Measurements from ENCODE around the gene SLC26A4. TPM values are rescaled to one million over a fixed set of nuclear protein-coding genes. Genes with fewer than 3 reads are reported as not detected.

The SLC26A4 gene
- total RNA-seq, 1 donor from 2014 or later = 1.0 TPM

DNA sequence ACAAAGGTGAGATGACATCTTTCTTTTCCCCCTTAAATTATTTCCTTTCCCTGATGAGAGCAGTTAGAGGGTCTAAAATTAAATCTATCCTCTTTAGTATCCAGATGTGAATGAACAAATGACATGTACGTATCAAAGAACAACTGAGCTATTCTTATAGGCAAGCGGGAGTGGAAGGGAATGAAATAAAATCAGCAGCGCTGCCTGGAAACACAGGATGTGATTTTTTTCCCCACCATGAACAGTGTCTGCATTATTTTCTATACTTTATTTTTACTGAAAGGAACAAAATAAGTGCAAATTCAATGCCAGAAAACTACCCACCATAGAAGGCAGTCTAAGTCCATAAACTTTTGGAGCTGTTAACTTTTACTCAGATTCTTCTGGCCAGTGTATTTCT, 40.6 kb downstream of the SLC26A4 start:
- Histone ChIP-seq H3K4me3 (no peak overlapping the region), H3K4me1 (no peaks in the 10 kb centered on the region), H3K27ac (no peak overlapping the region), H3K36me3 (no peaks in the 10 kb centered on the region), H3K27me3 (ENCODE audit: low read depth) (no peaks in the 10 kb centered on the region), H3K9me3 (no peaks in the 10 kb centered on the region)
- no peak for ATAC-seq
- TF ChIP-seq CTCF (IDR thresholded peaks at IDR 0.05) = no peak
- DNase-seq = no peak
- intact Hi-C loops (cut with DNase I) = no loop called here

DNA sequence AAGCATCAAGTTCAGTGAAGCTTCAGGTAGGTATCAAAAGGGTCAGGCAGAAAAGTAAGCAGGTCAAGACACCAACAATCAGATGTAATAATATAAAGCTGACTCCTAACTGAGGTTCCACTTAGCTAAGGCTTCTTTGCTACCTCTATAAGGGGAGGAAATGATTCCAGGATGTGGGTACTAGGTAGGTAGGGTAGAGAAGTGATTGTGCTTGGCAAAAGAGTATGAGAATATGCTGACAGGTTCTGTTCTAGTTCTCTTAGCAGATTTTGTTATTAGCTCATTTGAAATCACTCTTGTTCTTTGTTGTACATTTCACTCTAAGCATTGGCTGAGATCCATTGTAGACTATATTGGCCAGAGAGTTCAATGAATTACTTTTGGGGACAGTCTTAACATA, 42.6 kb downstream of the SLC26A4 start:
- TF ChIP-seq CTCF (IDR thresholded peaks at IDR 0.05) = no peak

DNA sequence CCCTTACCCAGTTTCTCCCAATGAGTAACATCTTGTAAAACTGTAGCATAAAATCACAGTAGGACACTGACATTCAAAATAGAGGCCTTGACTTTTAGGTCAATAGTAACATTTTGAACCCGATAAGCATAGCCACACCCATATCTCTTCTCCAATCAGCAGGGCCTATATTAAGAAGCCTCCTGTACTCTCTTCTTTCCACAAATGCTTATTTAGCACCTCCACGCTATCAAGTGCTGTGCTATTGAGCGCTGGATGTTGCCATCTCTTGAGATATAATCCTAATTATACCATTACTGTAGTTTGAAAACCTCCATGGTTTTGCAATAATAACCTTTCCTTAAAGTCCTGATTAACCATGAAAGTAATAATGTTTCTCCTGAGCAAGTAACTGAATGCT, 43.2 kb downstream of the SLC26A4 start:
- no peak for ATAC-seq
- H3K27ac ChIP-seq = no peak overlapping the region
- no peaks in the 10 kb centered on the region for H3K4me1 ChIP-seq

More for the DNA sequence above, 42.6 kb downstream of the SLC26A4 start:
- Histone ChIP-seq H3K4me3 (no peak overlapping the region), H3K9me3 (no peaks in the 10 kb centered on the region), H3K27ac (no peak overlapping the region), H3K4me1 (no peaks in the 10 kb centered on the region), H3K36me3 (no peaks in the 10 kb centered on the region), H3K27me3 (ENCODE audit: low read depth) (no peaks in the 10 kb centered on the region)
- ATAC-seq (no peak), DNase-seq (no peak)
- intact Hi-C loops (cut with DNase I) = no loop called here

DNA sequence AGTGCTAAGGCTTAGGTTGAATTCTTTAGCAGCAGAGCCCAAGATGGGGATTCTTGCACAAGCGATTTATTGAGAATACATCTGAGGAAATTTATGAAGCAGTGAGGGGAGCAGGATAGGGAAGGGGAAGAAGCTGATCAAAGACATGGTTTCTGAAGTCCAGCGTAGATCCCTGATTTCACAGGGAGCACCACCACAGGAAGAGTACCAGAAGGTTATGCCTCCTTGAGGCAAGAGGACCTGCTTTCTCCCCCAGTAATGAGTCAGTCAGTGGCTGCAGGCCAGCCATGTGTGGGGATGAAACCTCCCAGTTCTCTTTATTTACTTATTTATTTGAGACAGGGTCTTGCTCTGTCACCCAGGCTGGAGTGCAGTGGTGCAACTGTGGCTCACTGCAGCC, 48.3 kb downstream of the SLC26A4 start:
- no peaks in the 10 kb centered on the region for H3K4me1 ChIP-seq
- no peak overlapping the region for H3K27ac ChIP-seq
- no peak overlapping the region for H3K4me3 ChIP-seq
- TF ChIP-seq CTCF (IDR thresholded peaks at IDR 0.05) = no peak
- H3K36me3 ChIP-seq = no peaks in the 10 kb centered on the region
- intact Hi-C loops (cut with DNase I) = no loop called here
- H3K27me3 ChIP-seq (ENCODE audit: low read depth) = no peaks in the 10 kb centered on the region
- DNase-seq (no peak), ATAC-seq (no peak)
- no peaks in the 10 kb centered on the region for H3K9me3 ChIP-seq

More for the DNA sequence above, 43.2 kb downstream of the SLC26A4 start:
- TF ChIP-seq CTCF (IDR thresholded peaks at IDR 0.05) = no peak
- H3K4me3 ChIP-seq = no peak overlapping the region
- H3K27me3 ChIP-seq (ENCODE audit: low read depth) = no peaks in the 10 kb centered on the region
- no peaks in the 10 kb centered on the region for H3K36me3 ChIP-seq
- H3K9me3 ChIP-seq = no peaks in the 10 kb centered on the region
- DNase-seq = no peak
- intact Hi-C loops (cut with DNase I) = no loop called here

GRCh38 chr7:107711301-107711700, 50.7 kb downstream of the SLC26A4 start:
- DNase-seq = no peak
- no peak overlapping the region for H3K27ac ChIP-seq
- H3K27me3 ChIP-seq (ENCODE audit: low read depth) = no peaks in the 10 kb centered on the region
- ATAC-seq = peak in 1 of 2 donors; percentile 49
- no peaks in the 10 kb centered on the region for H3K9me3 ChIP-seq
- intact Hi-C loops (cut with DNase I) = no loop called here
- no peak overlapping the region for H3K4me3 ChIP-seq
- TF ChIP-seq CTCF (IDR thresholded peaks at IDR 0.05) = no peak
- H3K4me1 ChIP-seq = no peaks in the 10 kb centered on the region
- H3K36me3 ChIP-seq = no peaks in the 10 kb centered on the region

DNA sequence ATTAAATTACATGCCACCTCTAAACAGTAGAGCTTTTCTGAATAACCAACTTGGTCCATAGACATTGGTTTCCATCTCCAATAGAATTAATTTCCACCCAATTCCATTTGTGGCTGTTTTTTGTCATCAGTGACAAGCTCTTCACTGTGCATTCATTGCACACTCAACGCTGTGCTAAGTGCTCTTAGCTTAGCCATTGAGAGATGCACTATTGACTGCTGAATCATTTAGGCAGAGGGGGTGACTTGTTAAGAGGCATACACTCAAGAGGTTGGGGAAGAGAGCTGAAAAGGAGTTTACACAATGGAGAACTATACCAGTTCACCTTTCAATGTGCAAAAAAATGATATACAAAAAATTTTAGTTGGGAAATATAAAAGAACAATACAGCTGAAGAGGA, 51.4 kb downstream of the SLC26A4 start:
- DNase-seq (no peak), ATAC-seq (peak; percentile 30 to 75)
- Histone ChIP-seq H3K4me3 (no peak overlapping the region), H3K4me1 (no peaks in the 10 kb centered on the region), H3K9me3 (no peaks in the 10 kb centered on the region), H3K27me3 (ENCODE audit: low read depth) (no peaks in the 10 kb centered on the region), H3K27ac (no peak overlapping the region), H3K36me3 (no peaks in the 10 kb centered on the region)
- no peak for TF ChIP-seq CTCF (IDR thresholded peaks at IDR 0.05)
- intact Hi-C loops (cut with DNase I) = no loop called here

Data from lower lobe of right lung (tissue), 2 donors.